HG02840 (cell line): Measurements from ENCODE around the gene VIPR2.
"Not testable (repeated sequence)": the region's sequence is repeated elsewhere in the genome, so short reads cannot be mapped to it uniquely, and the experiment has no call there.

Source experiments
- ATAC-seq: cut with Tn5 transposase; IDR thresholded peaks from one replicate; pipeline ENCODE4 v1.9.1; 2021; ENCODE audit warnings: mild to moderate bottlenecking, moderate library complexity, moderate number of reproducible peaks; ENCODE audit not compliant: unreplicated experiment, low FRiP score

The VIPR2 gene

GRCh38 chr7:159105832-159106811, 38.5 kb downstream of the VIPR2 start:
- ATAC-seq = no peak

GRCh38 chr7:159105066-159105780, 39.4 kb downstream of the VIPR2 start:
- no peak for ATAC-seq

GRCh38 chr7:159104188-159104920, 40.3 kb downstream of the VIPR2 start:
- ATAC-seq = no peak

GRCh38 chr7:159103382-159104187, 41.1 kb downstream of the VIPR2 start:
- ATAC-seq = no peak

- ATAC-seq = no peak
Observed at GRCh38 chr7:159102681-159103381, 41.8 kb downstream of the VIPR2 start.

- ATAC-seq = not testable (repeated sequence)
Observed at GRCh38 chr7:159101661-159102091, 43.0 kb downstream of the VIPR2 start.

- not testable (repeated sequence) for ATAC-seq
Observed at GRCh38 chr7:159101083-159101395, 43.6 kb downstream of the VIPR2 start.

- not testable (repeated sequence) for ATAC-seq
Observed at GRCh38 chr7:159100281-159101082, 44.2 kb downstream of the VIPR2 start.

GRCh38 chr7:159099711-159100231, 44.9 kb downstream of the VIPR2 start:
- ATAC-seq = no peak

GRCh38 chr7:159098811-159099655, 45.6 kb downstream of the VIPR2 start:
- ATAC-seq = no peak

- no peak for ATAC-seq
Observed at GRCh38 chr7:159098424-159098786, 46.3 kb downstream of the VIPR2 start.

- no peak for ATAC-seq
Observed at GRCh38 chr7:159097661-159098423, 46.8 kb downstream of the VIPR2 start.

- ATAC-seq = no peak
Observed at GRCh38 chr7:159096736-159097581, 47.7 kb downstream of the VIPR2 start.

- ATAC-seq = no peak
Observed at GRCh38 chr7:159095979-159096411, 48.7 kb downstream of the VIPR2 start.

- ATAC-seq = no peak
Observed at GRCh38 chr7:159094919-159095915, 49.5 kb downstream of the VIPR2 start.
